Measurements from ENCODE around the gene SP110. TPM values are rescaled to one million over a fixed set of nuclear protein-coding genes. Genes with fewer than 3 reads are reported as not detected.
A peak's percentile ranks its signal among the peaks of the same experiment; 100 is the strongest.

The SP110 gene
- total and polyA plus RNA-seq, 4 experiments from 2014 or later = 49.8 to 123 (median 103) TPM

DNA sequence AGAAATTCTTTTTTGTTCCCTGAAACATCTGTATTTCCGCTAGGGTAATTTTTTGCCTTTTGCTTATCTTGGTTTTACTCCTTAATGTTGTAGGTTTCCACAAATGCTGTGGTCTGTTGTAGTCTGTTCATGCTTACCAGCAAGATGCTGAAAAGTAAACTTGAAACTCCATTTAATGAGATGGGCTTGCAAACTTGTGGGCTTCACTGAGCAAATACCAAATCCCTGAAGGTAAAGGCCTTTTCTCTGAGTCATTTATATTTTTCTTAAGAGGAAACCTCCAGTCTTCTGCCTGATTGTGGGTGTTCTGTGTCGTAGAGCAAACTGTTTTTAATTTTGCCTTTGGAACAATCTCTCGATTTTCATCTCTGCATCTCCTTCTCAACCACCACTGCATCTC is 15.1 kb upstream of the SP110 start:
- Histone ChIP-seq H3K4me3 (ENCODE audit: low read length in 2 of 2) (no peak overlapping the region), H3K9me3 (ENCODE audit: control insufficient read depth in 1 of 2, low read length in 2 of 2) (peaks cover 0 to 9% of the 10 kb centered on the region in 2 donors), H3K4me1 (ENCODE audit: insufficient read depth, low read length) (peaks cover 45% of the 10 kb centered on the region), H3K27ac (ENCODE audit: low read depth, low read length) (no peak overlapping the region), H3K27me3 (ENCODE audit: insufficient read depth, low read length) (no peaks in the 10 kb centered on the region), H3K36me3 (ENCODE audit: insufficient read depth, low read length) (peaks cover 24% of the 10 kb centered on the region)
- CTCF ChIA-PET (ENCODE audit: partially characterized antibody) = no interaction called here
- Mint-ChIP-seq H3K9me3 (peaks cover 0 to 17% (median 13%) of the 10 kb centered on the region in 8 donors), H3K27ac (peak overlapping the region in 4 of 7 donors; percentile 4 to 79 (median 56)), H3K36me3 (peaks cover 79% of the 10 kb centered on the region in 2 donors), H3K4me1 (peaks cover 33 to 63% (median 41%) of the 10 kb centered on the region in 4 donors), H3K27me3 (no peaks in the 10 kb centered on the region), H3K4me3 (peak overlapping the region in 3 of 8 donors; percentile 46 to 69 (median 57))
- POLR2A ChIA-PET (ENCODE audit: partially characterized antibody) = no interaction called here
- no peak for DNase-seq
- intact Hi-C loops (cut with micrococcal nuclease) = no loop called here

DNA sequence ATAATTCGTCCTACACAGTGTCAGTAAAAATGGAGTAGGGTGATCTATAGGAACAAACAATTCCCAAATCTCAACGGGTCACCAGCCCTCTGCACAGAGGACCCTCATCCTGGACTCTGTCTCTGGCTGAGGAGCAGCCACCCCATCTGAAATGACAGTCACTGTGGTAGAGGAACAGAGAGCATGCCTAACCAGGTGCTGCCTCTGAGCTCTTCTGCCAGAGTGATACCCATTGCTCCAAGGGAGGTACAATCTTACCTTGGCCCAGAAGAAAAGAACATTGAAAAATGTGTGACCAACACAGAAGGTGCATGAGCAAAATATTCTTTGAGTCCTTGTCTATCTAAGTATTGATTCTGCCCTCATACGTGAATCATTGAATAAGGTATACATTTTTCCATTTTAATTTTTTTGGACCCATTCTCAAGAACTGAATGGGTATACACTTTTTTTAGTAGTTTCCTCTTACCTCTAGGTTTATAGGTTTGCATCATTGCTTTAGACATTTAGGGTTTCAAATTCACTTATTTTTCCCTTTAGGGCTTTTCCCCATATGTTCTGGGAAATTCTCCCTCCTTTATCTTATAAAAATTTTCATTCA is 14.4 kb upstream of the SP110 start:
- CTCF ChIA-PET (ENCODE audit: partially characterized antibody) = no interaction called here
- H3K27me3 ChIP-seq (ENCODE audit: insufficient read depth, low read length) = no peaks in the 10 kb centered on the region
- Mint-ChIP-seq H3K27me3 (no peaks in the 10 kb centered on the region), H3K4me3 (peak overlapping the region in 5 of 8 donors; percentile 4 to 42 (median 27)), H3K36me3 (peaks cover 76 to 77% of the 10 kb centered on the region in 2 donors), H3K4me1 (peaks cover 35 to 67% (median 45%) of the 10 kb centered on the region in 4 donors), H3K9me3 (peaks cover 0 to 19% (median 14%) of the 10 kb centered on the region in 8 donors), H3K27ac (peak overlapping the region in 1 of 7 donors; percentile 48)
- H3K9me3 ChIP-seq (ENCODE audit: control insufficient read depth in 1 of 2, low read length in 2 of 2) = peaks cover 0 to 9% of the 10 kb centered on the region in 2 donors
- H3K4me3 ChIP-seq (ENCODE audit: low read length in 2 of 2) = no peak overlapping the region
- intact Hi-C loops (cut with micrococcal nuclease) = no loop called here
- peaks cover 51% of the 10 kb centered on the region for H3K4me1 ChIP-seq (ENCODE audit: insufficient read depth, low read length)
- no peak for DNase-seq
- H3K27ac ChIP-seq (ENCODE audit: low read depth, low read length) = no peak overlapping the region
- POLR2A ChIA-PET (ENCODE audit: partially characterized antibody) = no interaction called here
- peaks cover 24% of the 10 kb centered on the region for H3K36me3 ChIP-seq (ENCODE audit: insufficient read depth, low read length)

DNA sequence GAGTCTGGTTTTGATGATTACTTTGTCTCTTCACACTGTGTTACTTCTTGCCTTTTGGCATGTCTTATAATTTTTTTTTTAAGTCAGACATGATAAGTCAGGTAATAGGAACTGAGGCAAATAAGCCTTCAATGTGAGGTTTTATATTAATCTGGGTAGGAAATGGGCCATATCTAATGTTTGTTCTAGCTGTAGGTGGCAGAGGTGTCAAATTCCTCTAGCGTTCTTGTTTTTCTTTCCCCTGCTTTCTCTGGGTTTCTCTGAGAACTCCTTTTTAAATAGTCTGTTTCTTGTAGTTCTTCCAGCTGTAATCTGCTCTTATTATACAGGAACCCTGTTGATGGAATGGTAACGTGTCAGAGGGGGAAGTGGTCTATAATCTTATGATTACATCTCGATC is 11.5 kb upstream of the SP110 start:
- Mint-ChIP-seq H3K4me1 (peaks cover 51 to 84% (median 66%) of the 10 kb centered on the region in 4 donors), H3K27me3 (no peaks in the 10 kb centered on the region), H3K4me3 (peak overlapping the region in 6 of 8 donors; percentile 40 to 80 (median 61)), H3K27ac (peak overlapping the region in 3 of 7 donors; percentile 15 to 69 (median 52)), H3K36me3 (peaks cover 50 to 57% of the 10 kb centered on the region in 2 donors), H3K9me3 (peaks cover 0 to 19% (median 14%) of the 10 kb centered on the region in 8 donors)
- Histone ChIP-seq H3K27ac (ENCODE audit: low read depth, low read length) (no peak overlapping the region), H3K9me3 (ENCODE audit: control insufficient read depth in 1 of 2, low read length in 2 of 2) (peaks cover 0 to 9% of the 10 kb centered on the region in 2 donors), H3K4me3 (ENCODE audit: low read length in 2 of 2) (no peak overlapping the region), H3K36me3 (ENCODE audit: insufficient read depth, low read length) (no peaks in the 10 kb centered on the region), H3K27me3 (ENCODE audit: insufficient read depth, low read length) (no peaks in the 10 kb centered on the region), H3K4me1 (ENCODE audit: insufficient read depth, low read length) (peaks cover 80% of the 10 kb centered on the region)
- CTCF ChIA-PET (ENCODE audit: partially characterized antibody) = interaction anchor here (1.9 kb wide), 1 partner anchor 28 kb away, joined by 5 read pairs; no protein-coding TSS in a partner anchor
- intact Hi-C loops (cut with micrococcal nuclease) = no loop called here
- DNase-seq = no peak
- POLR2A ChIA-PET (ENCODE audit: partially characterized antibody) = interaction anchor here (1.5 kb wide), 2 partner anchors 11 to 96 kb away, joined by 4 to 8 read pairs; partner anchors contain the start of genes SP110 and SP140L

DNA sequence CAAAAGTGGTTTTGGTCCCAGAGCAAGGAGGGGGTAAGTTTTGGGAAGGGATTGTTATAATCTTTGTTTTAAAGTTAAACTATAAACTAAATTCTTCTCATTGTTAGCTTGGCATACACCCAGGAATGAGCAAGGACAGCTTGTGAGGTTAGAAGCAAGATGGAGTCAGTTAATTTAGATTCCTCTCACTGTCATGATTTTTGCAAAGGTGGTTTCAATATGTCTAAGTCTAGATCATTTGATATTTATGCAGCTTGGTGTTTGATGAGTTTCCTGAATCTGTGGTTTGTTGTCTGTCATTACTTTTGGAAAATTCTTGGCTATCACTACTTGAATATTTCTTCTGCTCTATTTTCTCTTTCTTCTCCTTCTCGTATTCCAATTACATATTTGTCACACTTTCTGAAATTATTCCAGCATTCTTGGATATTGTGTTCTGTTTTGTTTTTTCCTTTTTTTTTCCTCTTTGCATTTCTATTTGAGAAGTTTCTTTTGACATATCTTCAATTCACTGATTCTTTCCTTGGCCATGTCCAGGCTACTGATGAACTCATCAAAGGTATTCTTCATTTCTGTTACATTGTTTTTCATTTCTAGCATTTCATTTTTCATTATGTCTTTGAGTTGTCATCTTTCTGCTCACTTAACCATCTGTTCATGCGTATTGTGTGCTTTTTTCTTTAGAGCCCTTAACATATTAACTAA is 10.9 kb upstream of the SP110 start:
- intact Hi-C loops (cut with micrococcal nuclease) = no loop called here
- ChIA-PET CTCF (ENCODE audit: partially characterized antibody) (interaction anchor here (1.9 kb wide), 1 partner anchor 28 kb away, joined by 5 read pairs; no protein-coding TSS in a partner anchor), POLR2A (ENCODE audit: partially characterized antibody) (interaction anchor here (0.9 to 1.5 kb wide), 5 partner anchors 11 to 97 kb away, joined by 3 to 8 read pairs (median 4); partner anchors contain the start of genes SP110 and SP140L)
- peaks cover 0 to 19% (median 14%) of the 10 kb centered on the region in 8 donors for H3K9me3 Mint-ChIP-seq
- Histone ChIP-seq H3K4me3 (ENCODE audit: low read length in 2 of 2) (no peak overlapping the region), H3K4me1 (ENCODE audit: insufficient read depth, low read length) (peaks cover 82% of the 10 kb centered on the region), H3K27ac (ENCODE audit: low read depth, low read length) (no peak overlapping the region), H3K27me3 (ENCODE audit: insufficient read depth, low read length) (no peaks in the 10 kb centered on the region), H3K9me3 (ENCODE audit: control insufficient read depth in 1 of 2, low read length in 2 of 2) (peaks cover 0 to 9% of the 10 kb centered on the region in 2 donors), H3K36me3 (ENCODE audit: insufficient read depth, low read length) (no peaks in the 10 kb centered on the region)
- H3K4me3 Mint-ChIP-seq = peak overlapping the region in 7 of 8 donors; percentile 21 to 81 (median 63)
- peaks cover 47 to 59% of the 10 kb centered on the region in 2 donors for H3K36me3 Mint-ChIP-seq
- H3K27me3 Mint-ChIP-seq = no peaks in the 10 kb centered on the region
- no peak for DNase-seq
- H3K27ac Mint-ChIP-seq = peak overlapping the region; percentile 0 to 85 (median 44)
- H3K4me1 Mint-ChIP-seq = peaks cover 52 to 87% (median 68%) of the 10 kb centered on the region in 4 donors

DNA sequence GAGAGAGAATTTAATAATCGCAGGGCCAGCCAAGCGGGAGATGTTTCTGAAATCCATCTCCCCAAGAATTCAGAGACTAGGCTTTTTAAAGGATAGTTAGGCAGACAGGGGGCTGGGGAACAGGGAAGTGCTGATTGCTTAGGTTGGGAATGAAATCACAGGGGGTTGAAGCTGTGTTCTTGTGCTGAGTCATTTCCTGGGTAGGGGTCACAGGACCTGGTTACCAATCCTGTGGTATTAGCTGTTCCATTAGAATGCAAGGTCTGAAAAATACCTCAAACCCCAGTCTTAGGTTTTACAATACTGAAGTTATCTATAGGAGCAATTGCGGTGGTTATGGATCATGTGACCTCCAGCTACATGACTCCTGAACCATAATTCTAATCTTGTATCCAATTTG is 10.3 kb upstream of the SP110 start:
- Mint-ChIP-seq H3K9me3 (peaks cover 0 to 19% (median 14%) of the 10 kb centered on the region in 8 donors), H3K36me3 (peaks cover 41 to 56% of the 10 kb centered on the region in 2 donors), H3K4me1 (peaks cover 55 to 88% (median 68%) of the 10 kb centered on the region in 4 donors), H3K27me3 (no peaks in the 10 kb centered on the region), H3K27ac (peak overlapping the region in 2 of 7 donors; percentile 0 to 74), H3K4me3 (peak overlapping the region; percentile 36 to 78 (median 54))
- peaks cover 0 to 9% of the 10 kb centered on the region in 2 donors for H3K9me3 ChIP-seq (ENCODE audit: control insufficient read depth in 1 of 2, low read length in 2 of 2)
- ChIA-PET POLR2A (ENCODE audit: partially characterized antibody) (interaction anchor here (0.9 to 1.5 kb wide), 5 partner anchors 10 to 97 kb away, joined by 3 to 8 read pairs (median 4); partner anchors contain the start of genes SP110 and SP140L), CTCF (ENCODE audit: partially characterized antibody) (interaction anchor here (1.9 kb wide), 1 partner anchor 27 kb away, joined by 5 read pairs; no protein-coding TSS in a partner anchor)
- H3K27me3 ChIP-seq (ENCODE audit: insufficient read depth, low read length) = no peaks in the 10 kb centered on the region
- H3K36me3 ChIP-seq (ENCODE audit: insufficient read depth, low read length) = no peaks in the 10 kb centered on the region
- no peak overlapping the region for H3K4me3 ChIP-seq (ENCODE audit: low read length in 2 of 2)
- H3K27ac ChIP-seq (ENCODE audit: low read depth, low read length) = no peak overlapping the region
- H3K4me1 ChIP-seq (ENCODE audit: insufficient read depth, low read length) = peaks cover 83% of the 10 kb centered on the region
- intact Hi-C loops (cut with micrococcal nuclease) = no loop called here
- no peak for DNase-seq

DNA sequence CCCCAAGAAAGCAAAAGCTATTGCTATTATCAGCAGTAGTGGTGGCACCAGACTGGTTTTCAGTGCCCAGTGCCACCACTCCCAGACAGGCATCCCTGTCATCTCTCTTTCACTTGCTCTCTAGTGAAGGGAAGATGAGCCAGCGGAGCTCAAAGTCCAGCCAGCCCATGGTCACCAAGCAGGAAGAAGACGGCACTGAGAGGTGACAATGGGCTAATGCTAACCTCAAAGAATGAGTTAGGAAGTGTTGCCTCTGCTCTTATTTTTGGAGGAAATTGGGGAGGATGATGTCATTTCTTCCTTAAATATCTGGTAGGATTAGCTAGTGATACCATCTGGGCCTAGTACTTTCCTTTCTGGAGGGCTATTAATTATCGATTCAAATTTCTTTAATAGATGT is 7.4 kb upstream of the SP110 start:
- peaks cover 56 to 88% (median 67%) of the 10 kb centered on the region in 4 donors for H3K4me1 Mint-ChIP-seq
- peaks cover 0 to 19% (median 14%) of the 10 kb centered on the region in 8 donors for H3K9me3 Mint-ChIP-seq
- Histone ChIP-seq H3K4me3 (ENCODE audit: low read length in 2 of 2) (peak overlapping the region; percentile 34 to 42), H3K36me3 (ENCODE audit: insufficient read depth, low read length) (no peaks in the 10 kb centered on the region), H3K9me3 (ENCODE audit: control insufficient read depth in 1 of 2, low read length in 2 of 2) (peaks cover 0 to 9% of the 10 kb centered on the region in 2 donors), H3K27ac (ENCODE audit: low read depth, low read length) (peak overlapping the region; percentile 79), H3K4me1 (ENCODE audit: insufficient read depth, low read length) (peaks cover 72% of the 10 kb centered on the region), H3K27me3 (ENCODE audit: insufficient read depth, low read length) (no peaks in the 10 kb centered on the region)
- peak overlapping the region; percentile 83 to 97 (median 90) for H3K4me3 Mint-ChIP-seq
- DNase-seq = peak in 1 of 5 donors; percentile 41
- POLR2A ChIA-PET (ENCODE audit: partially characterized antibody) = interaction anchor here (0.6 to 4.9 kb wide), 8 partner anchors 8 to 375 kb away, joined by 3 to 29 read pairs (median 4); partner anchors contain the start of genes SP110 and SP140L
- no peaks in the 10 kb centered on the region for H3K27me3 Mint-ChIP-seq
- peaks cover 26 to 40% of the 10 kb centered on the region in 2 donors for H3K36me3 Mint-ChIP-seq
- H3K27ac Mint-ChIP-seq = peak overlapping the region; percentile 88 to 98 (median 94)
- CTCF ChIA-PET (ENCODE audit: partially characterized antibody) = interaction anchor here (1.4 to 1.5 kb wide), 2 partner anchors 28 to 67 kb away, joined by 4 read pairs; no protein-coding TSS in a partner anchor
- intact Hi-C loops (cut with micrococcal nuclease) = loop anchor here (2.0 to 5.0 kb wide), 5 partner anchors 28 to 830 kb away; partner anchors contain the start of genes CAB39, FBXO36, PSMD1 and SP100

Measured in CD4-positive, alpha-beta memory T cell (primary cell).